ENCODE results near the gene GPC5.

The GPC5 gene

GRCh38 chr13:92256211-92256610 is 857.8 kb downstream of the GPC5 start:
- DNase-seq (ENCODE audit: extremely low read depth, low read depth): no peak
- TF ChIP-seq, protein P1, sequence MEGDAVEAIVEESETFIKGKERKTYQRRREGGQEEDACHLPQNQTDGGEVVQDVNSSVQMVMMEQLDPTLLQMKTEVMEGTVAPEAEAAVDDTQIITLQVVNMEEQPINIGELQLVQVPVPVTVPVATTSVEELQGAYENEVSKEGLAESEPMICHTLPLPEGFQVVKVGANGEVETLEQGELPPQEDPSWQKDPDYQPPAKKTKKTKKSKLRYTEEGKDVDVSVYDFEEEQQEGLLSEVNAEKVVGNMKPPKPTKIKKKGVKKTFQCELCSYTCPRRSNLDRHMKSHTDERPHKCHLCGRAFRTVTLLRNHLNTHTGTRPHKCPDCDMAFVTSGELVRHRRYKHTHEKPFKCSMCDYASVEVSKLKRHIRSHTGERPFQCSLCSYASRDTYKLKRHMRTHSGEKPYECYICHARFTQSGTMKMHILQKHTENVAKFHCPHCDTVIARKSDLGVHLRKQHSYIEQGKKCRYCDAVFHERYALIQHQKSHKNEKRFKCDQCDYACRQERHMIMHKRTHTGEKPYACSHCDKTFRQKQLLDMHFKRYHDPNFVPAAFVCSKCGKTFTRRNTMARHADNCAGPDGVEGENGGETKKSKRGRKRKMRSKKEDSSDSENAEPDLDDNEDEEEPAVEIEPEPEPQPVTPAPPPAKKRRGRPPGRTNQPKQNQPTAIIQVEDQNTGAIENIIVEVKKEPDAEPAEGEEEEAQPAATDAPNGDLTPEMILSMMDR (IDR thresholded peaks at IDR 0.05; ENCODE audit: low read depth, low read length): no peak

DNA sequence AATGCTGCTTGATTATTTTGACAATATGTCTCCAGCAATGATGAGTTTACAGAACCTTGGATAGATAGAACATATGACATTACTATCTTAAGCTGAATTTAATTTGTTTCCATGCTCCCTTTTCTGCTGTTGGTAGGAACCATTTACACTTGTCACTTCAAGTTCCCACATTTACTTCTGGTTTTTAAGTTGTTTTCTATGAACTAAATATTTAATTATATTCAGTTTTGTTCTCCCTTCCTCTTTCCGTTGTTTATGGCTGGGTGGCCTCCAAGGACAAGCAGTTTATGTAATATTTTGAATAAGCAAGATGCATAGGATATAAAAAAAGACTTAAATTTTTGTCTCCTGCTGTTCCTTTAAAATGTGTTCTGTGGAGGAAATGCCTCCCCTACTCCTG is 860.6 kb downstream of the GPC5 start:
- no peak for DNase-seq (ENCODE audit: extremely low read depth, low read depth)
- TF ChIP-seq, protein P1 (IDR thresholded peaks at IDR 0.05; ENCODE audit: low read depth, low read length): no peak

GRCh38 chr13:92259523-92259922 is 861.1 kb downstream of the GPC5 start:
- no peak for DNase-seq (ENCODE audit: extremely low read depth, low read depth)
- TF ChIP-seq, protein P1 (IDR thresholded peaks at IDR 0.05; ENCODE audit: low read depth, low read length): no peak

GRCh38 chr13:92260363-92260762 is 861.9 kb downstream of the GPC5 start:
- TF ChIP-seq, protein P1 (IDR thresholded peaks at IDR 0.05; ENCODE audit: low read depth, low read length): no peak
- DNase-seq (ENCODE audit: extremely low read depth, low read depth): no peak

GRCh38 chr13:92262100-92262788 is 863.8 kb downstream of the GPC5 start:
- TF ChIP-seq, protein P1 (IDR thresholded peaks at IDR 0.05; ENCODE audit: low read depth, low read length): no peak
- no peak for DNase-seq (ENCODE audit: extremely low read depth, low read depth)

DNA sequence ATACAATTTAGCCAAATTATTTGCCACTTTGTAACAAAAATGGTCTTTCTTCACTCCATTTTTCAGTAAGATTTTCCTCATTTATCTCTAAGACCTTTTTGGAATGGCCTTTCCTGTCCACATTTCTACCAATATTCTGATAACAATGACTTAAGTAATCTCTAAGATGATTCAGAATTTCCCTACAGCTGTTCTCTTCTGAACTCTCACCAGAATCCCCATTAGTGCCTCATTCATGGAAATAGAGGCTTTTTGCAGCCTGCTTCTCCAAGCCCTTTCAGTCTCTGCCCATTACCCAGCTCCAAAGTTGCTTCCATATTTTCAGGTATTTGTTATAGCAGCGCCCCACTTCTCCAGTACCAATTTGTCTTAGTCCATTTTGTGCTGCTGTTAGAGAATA is 867.0 kb downstream of the GPC5 start:
- no peak for DNase-seq (ENCODE audit: extremely low read depth, low read depth)
- TF ChIP-seq, protein P1 (IDR thresholded peaks at IDR 0.05; ENCODE audit: low read depth, low read length): no peak

DNA sequence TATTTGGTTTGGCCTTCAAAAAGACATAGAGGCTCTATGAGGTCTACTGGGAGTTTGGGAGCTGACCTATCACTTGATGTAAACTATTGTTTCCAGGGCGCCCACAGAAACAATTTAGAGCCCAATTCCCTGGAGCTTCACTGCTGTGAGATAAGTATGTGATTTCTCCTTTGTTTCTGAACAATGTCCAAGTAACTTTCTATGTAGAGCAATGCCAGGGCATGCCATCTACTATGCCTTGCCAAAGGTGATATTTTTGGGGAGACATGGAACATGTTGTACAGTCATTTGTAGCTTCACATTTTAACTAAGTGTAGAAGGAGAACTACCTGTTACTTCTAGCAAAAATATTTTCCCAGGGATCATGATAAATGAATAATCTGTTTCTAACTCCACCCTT is 872.6 kb downstream of the GPC5 start:
- DNase-seq (ENCODE audit: extremely low read depth, low read depth): no peak
- TF ChIP-seq, protein P1 (IDR thresholded peaks at IDR 0.05; ENCODE audit: low read depth, low read length): no peak

Measured in AG09319 (cell line).